ENCODE results near the gene ITGB2.

Gene ITGB2

DNA sequence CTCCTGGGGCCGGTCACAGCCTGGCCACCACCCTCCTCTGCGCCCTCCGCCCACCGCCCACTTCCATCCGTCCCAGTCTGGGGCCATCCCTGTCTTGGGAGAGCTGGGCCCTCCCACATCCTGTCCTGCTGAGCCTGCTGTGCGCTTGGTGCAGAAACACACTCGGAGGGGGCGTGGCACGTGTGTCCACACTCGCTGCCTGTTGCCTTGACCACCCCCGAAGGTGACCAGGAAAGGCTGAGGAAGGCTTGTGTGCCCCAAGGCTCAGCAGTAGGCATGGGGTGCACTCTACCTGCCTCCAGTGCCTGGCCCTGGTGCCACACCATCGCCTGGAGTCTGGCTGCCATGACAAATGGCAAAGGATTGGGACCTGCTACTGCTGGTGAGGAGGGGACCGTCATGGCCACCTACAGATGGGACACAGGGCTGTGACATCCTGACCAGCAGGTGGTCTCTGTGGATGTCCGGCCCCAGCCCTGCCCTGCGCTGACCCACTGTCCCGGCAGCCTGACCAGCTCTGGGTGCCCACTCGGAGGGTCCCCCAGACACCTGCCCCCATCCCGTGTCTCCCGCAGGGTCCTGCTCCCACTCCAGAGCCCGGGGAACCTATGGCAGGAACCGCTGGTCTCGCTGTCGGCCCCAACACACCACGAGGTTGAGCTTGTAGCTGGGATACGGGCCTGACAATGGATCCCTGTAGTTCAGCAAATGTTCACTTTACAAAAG, 24.0 kb downstream of the ITGB2 start:
- H3K36me3 Mint-ChIP-seq (ENCODE audit: insufficient read depth), result peaks cover 59% of the 10 kb centered on the region
- peak overlapping the region; percentile 13 for H3K27ac Mint-ChIP-seq (ENCODE audit: low read depth)
- H3K4me1 Mint-ChIP-seq, result peaks cover 18% of the 10 kb centered on the region

GRCh38 chr21:44895859-44896258, 24.8 kb downstream of the ITGB2 start:
- Mint-ChIP-seq H3K36me3 (ENCODE audit: insufficient read depth) (peaks cover 57% of the 10 kb centered on the region), H3K27ac (ENCODE audit: low read depth) (no peak overlapping the region)

More for the DNA sequence above, 24.0 kb downstream of the ITGB2 start:
- H3K9me3 Mint-ChIP-seq, result no peaks in the 10 kb centered on the region
- no peak for DNase-seq (ENCODE audit: low spot score in 2 of 2)
- H3K4me3 Mint-ChIP-seq, result no peak overlapping the region
- H3K27me3 Mint-ChIP-seq, result no peaks in the 10 kb centered on the region
- no peak for ATAC-seq (replicated peaks; ENCODE audit: extremely low read depth, poor library complexity, severe bottlenecking)

DNA sequence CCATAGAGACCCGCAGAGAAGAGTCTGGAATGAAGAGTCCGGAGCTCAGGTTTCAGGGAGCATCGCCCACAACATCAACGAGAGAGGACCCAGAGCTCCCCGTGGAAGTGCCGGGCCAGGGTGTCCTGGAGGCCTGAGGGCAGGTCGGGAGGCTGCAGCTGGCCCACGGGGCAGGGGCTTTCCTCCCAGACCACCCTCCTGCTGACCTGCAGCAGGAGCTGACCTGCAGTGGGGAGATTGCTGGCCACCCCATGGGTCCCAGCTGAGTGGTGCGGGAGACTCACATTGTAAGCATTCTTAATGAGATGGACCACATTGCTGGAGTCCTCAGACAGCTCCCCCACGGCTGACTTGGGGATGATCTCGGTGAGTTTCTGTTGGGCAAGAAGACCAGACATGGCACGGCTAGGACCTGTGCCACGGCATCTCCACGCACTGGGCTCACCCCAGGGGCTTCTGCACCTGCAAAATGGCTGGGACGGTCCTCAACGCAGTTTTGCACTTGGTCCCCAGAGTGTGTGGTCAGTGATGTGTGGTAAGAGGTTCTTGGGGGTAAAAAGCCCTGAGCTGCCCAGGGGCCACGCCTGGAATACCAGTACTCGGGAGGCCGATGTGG, 25.9 kb downstream of the ITGB2 start:
- Mint-ChIP-seq H3K36me3 (ENCODE audit: insufficient read depth) (peaks cover 60% of the 10 kb centered on the region), H3K4me1 (peaks cover 14% of the 10 kb centered on the region), H3K27ac (ENCODE audit: low read depth) (no peak overlapping the region), H3K27me3 (no peaks in the 10 kb centered on the region), H3K9me3 (no peaks in the 10 kb centered on the region), H3K4me3 (no peak overlapping the region)
- DNase-seq (ENCODE audit: low spot score in 2 of 2), result no peak
- ATAC-seq (replicated peaks; ENCODE audit: extremely low read depth, poor library complexity, severe bottlenecking), result no peak

More at GRCh38 chr21:44895859-44896258, 24.8 kb downstream of the ITGB2 start:
- Mint-ChIP-seq H3K27me3 (no peaks in the 10 kb centered on the region), H3K9me3 (no peaks in the 10 kb centered on the region), H3K4me3 (no peak overlapping the region), H3K4me1 (peaks cover 14% of the 10 kb centered on the region)
- DNase-seq (ENCODE audit: low spot score in 2 of 2) (no peak), ATAC-seq (replicated peaks; ENCODE audit: extremely low read depth, poor library complexity, severe bottlenecking) (no peak)

- no peaks in the 10 kb centered on the region for H3K27me3 Mint-ChIP-seq
- no peak for DNase-seq (ENCODE audit: low spot score in 2 of 2)
- H3K4me3 Mint-ChIP-seq, result no peak overlapping the region
- ATAC-seq (replicated peaks; ENCODE audit: extremely low read depth, poor library complexity, severe bottlenecking), result no peak
- peak overlapping the region; percentile 85 for H3K27ac Mint-ChIP-seq (ENCODE audit: low read depth)
- no peaks in the 10 kb centered on the region for H3K9me3 Mint-ChIP-seq
- H3K4me1 Mint-ChIP-seq, result peaks cover 14% of the 10 kb centered on the region
- H3K36me3 Mint-ChIP-seq (ENCODE audit: insufficient read depth), result peaks cover 59% of the 10 kb centered on the region
Measured at GRCh38 chr21:44893948-44894656, 26.6 kb downstream of the ITGB2 start.

GRCh38 chr21:44893278-44893556, 27.5 kb downstream of the ITGB2 start:
- no peak for ATAC-seq (replicated peaks; ENCODE audit: extremely low read depth, poor library complexity, severe bottlenecking)
- DNase-seq (ENCODE audit: low spot score in 2 of 2), result no peak
- peaks cover 55% of the 10 kb centered on the region for H3K36me3 Mint-ChIP-seq (ENCODE audit: insufficient read depth)
- peaks cover 14% of the 10 kb centered on the region for H3K4me1 Mint-ChIP-seq
- peak overlapping the region; percentile 85 for H3K27ac Mint-ChIP-seq (ENCODE audit: low read depth)
- no peaks in the 10 kb centered on the region for H3K9me3 Mint-ChIP-seq
- no peak overlapping the region for H3K4me3 Mint-ChIP-seq
- H3K27me3 Mint-ChIP-seq, result no peaks in the 10 kb centered on the region

DNA sequence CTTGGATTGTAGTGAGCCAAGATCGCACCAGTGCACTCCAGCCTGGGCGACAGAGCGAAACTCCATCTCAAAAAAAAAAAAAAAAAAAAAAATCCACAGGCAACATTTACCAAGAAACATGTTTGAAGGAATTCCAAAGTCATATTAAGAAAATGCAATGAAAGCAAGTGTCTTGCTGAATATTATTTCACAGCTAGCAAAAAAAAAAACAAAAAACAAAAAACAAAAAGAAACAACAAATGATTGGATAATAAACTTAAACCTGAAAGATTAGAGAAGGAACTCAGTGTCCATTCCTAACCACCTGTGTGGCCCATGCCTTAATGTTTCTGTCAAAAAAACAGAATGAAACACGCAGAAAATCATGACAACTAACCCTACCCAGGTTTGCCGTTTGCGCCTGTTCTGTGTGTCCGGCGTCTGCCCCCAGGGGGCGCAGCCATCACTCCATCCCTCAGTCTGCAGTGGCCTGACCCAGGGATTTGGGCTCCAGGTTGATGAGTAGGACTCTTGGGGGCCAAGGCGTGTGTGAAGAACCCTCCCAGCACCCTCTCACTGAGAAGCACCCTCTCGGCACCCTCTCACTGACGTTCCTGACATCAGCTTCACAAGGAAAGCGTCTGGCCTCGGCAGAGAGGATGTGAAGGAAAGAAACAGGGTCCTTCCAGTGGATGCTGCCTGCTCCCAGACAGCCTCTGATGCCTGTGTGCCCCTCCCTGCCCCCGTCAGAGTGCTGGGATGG, 28.0 kb downstream of the ITGB2 start:
- ATAC-seq (replicated peaks; ENCODE audit: extremely low read depth, poor library complexity, severe bottlenecking) (peak; percentile 82), DNase-seq (ENCODE audit: low spot score in 2 of 2) (peak; percentile 58 to 78)
- Mint-ChIP-seq H3K4me1 (peaks cover 14% of the 10 kb centered on the region), H3K4me3 (peak overlapping the region; percentile 42), H3K27ac (ENCODE audit: low read depth) (peak overlapping the region; percentile 85), H3K9me3 (no peaks in the 10 kb centered on the region), H3K27me3 (no peaks in the 10 kb centered on the region), H3K36me3 (ENCODE audit: insufficient read depth) (peaks cover 53% of the 10 kb centered on the region)

DNA sequence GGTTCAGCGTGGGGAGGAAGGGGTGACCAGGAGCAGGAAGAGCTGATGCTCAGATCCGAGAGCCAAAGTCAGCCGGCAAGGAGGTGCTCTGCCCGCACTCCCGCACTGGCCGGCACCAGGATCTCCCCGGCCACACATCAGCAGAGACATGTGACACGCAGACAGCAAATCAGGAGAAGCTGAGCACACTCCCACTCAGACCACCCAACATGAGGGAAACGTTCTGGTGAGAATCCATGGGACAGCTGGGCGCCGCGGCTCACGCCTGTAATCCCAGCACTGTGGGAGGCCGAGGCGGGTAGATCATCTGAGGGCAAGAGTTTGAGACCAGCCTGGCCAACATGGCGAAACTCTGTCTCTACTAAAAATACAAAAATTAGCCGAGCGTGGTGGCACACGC, 28.6 kb downstream of the ITGB2 start:
- Mint-ChIP-seq H3K4me3 (peak overlapping the region; percentile 42), H3K27me3 (no peaks in the 10 kb centered on the region), H3K4me1 (peaks cover 21% of the 10 kb centered on the region), H3K9me3 (no peaks in the 10 kb centered on the region), H3K36me3 (ENCODE audit: insufficient read depth) (peaks cover 52% of the 10 kb centered on the region), H3K27ac (ENCODE audit: low read depth) (peak overlapping the region; percentile 85)
- DNase-seq (ENCODE audit: low spot score in 2 of 2), result no peak
- no peak for ATAC-seq (replicated peaks; ENCODE audit: extremely low read depth, poor library complexity, severe bottlenecking)

DNA sequence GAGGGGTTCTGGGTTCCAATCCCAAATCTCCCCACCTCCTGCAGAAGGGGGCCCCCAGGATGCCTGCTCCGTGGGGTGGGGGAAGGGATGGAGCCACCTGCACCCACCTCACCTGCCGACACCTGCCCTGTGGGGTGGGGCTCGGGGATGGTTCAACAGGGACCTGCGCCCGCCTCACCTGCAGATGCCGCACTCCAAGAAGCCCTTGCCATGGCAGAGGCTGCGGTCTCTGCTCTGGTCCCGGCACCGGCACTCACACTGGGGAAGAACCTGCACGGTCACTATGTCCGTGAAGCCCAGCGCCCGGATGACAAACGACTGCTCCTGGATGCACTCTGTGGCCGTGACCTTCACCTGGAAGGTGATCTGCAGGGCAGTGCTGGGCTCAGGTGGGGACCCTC, 29.1 kb downstream of the ITGB2 start:
- DNase-seq (ENCODE audit: low spot score in 2 of 2) (no peak), ATAC-seq (replicated peaks; ENCODE audit: extremely low read depth, poor library complexity, severe bottlenecking) (no peak)
- Mint-ChIP-seq H3K4me3 (no peak overlapping the region), H3K36me3 (ENCODE audit: insufficient read depth) (peaks cover 56% of the 10 kb centered on the region), H3K9me3 (no peaks in the 10 kb centered on the region), H3K27me3 (no peaks in the 10 kb centered on the region), H3K4me1 (peaks cover 21% of the 10 kb centered on the region), H3K27ac (ENCODE audit: low read depth) (peak overlapping the region; percentile 85)

DNA sequence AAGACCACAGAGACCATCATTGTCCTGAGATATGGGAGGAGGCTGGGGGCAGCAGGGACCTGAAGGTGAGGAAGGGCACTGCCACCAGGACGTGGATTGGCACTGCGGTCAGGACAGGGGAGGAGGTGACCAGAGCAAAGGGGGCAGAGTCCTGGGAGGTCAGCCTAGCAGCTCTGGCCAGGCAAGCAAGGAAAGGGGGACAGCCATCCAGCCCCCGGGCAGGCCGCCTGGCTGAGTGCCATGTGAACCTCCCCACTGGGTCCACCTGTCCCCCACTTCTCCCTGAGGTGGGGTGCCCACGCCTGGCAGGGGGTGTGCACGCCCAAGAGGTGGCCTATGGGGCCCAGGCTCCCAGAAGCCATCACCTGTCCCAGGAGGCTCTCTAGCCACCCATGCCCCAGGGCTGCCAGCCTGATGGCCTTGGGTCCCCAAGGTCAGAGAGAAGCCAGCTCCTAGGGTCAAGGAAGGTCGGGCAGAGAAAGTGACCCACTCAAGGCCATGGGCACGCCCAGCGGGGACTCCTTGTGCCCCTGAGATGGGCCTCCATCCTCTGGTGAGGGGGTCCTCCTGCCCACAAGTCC, 29.6 kb downstream of the ITGB2 start:
- H3K27me3 Mint-ChIP-seq, result no peaks in the 10 kb centered on the region
- H3K4me3 Mint-ChIP-seq, result no peak overlapping the region
- DNase-seq (ENCODE audit: low spot score in 2 of 2), result no peak
- ATAC-seq (replicated peaks; ENCODE audit: extremely low read depth, poor library complexity, severe bottlenecking), result no peak
- H3K36me3 Mint-ChIP-seq (ENCODE audit: insufficient read depth), result peaks cover 56% of the 10 kb centered on the region
- H3K9me3 Mint-ChIP-seq, result no peaks in the 10 kb centered on the region
- no peak overlapping the region for H3K27ac Mint-ChIP-seq (ENCODE audit: low read depth)
- H3K4me1 Mint-ChIP-seq, result peaks cover 21% of the 10 kb centered on the region

DNA sequence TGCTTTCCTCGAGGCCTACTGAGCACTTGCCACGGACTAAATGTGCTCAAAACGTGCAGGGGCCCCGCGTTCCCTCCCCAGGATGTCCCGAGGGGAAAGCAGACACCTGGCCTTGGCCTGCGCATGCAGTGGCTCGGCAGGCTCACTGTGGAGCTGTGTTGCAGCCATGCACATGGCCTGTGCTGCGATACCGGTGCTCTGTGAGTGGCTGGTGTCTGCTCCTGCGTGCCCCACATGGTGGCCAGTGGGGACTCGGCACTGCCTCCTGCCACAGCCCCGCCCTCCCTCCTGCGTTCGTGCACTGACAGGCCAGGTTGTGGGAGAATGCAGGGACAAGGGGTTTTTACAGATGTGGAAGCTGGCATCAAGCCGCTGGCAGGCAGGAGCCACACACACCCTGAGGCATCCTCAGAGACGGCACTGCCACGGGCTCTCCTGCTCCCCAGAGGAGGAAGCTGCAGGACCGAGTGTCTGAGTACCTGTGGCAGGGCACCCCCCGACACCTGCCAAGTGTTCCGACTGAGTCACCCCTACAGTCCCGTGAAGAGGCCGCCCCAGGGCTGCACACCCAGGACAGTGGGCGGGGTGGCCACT, 30.3 kb downstream of the ITGB2 start:
- no peak for DNase-seq (ENCODE audit: low spot score in 2 of 2)
- ATAC-seq (replicated peaks; ENCODE audit: extremely low read depth, poor library complexity, severe bottlenecking), result no peak
- no peak overlapping the region for H3K27ac Mint-ChIP-seq (ENCODE audit: low read depth)
- peaks cover 21% of the 10 kb centered on the region for H3K4me1 Mint-ChIP-seq
- peaks cover 61% of the 10 kb centered on the region for H3K36me3 Mint-ChIP-seq (ENCODE audit: insufficient read depth)
- no peak overlapping the region for H3K4me3 Mint-ChIP-seq
- no peaks in the 10 kb centered on the region for H3K9me3 Mint-ChIP-seq
- no peaks in the 10 kb centered on the region for H3K27me3 Mint-ChIP-seq

DNA sequence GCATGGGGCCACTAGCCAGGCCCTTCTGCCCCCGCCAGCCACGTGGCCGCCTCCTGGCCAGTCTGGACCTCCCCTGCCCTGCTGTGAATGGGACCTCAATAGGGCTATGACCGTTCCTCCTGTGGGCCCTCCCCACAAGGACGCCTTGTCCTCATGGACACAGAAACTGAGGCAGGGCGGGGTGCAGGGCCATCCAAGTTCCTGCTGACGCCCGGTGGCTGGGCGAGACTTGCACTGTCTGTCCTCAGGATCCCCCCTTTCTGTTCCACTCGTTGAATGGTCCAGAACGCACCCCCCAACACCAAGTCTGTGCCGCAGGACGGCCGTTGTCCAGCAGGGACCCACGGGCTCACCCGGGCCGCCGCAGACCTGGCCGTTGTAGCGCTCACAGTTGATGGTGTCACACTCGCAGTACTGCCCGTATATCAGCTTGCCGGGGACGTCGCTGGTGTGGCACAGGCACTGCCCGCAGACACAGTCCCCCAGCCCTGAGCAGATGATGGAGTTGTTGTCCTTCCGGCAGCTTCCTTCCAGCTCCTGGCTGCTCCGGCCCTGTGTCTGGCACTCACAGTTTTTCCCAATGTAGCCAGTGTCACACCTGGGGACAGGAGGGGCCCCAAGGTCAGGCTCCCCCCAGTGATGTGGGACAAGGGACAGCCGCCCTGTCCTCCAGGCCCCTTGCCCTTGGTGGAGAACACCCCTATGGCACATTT, 30.9 kb downstream of the ITGB2 start:
- Mint-ChIP-seq H3K36me3 (ENCODE audit: insufficient read depth) (peaks cover 59% of the 10 kb centered on the region), H3K4me3 (no peak overlapping the region), H3K27ac (ENCODE audit: low read depth) (no peak overlapping the region), H3K27me3 (no peaks in the 10 kb centered on the region), H3K9me3 (no peaks in the 10 kb centered on the region), H3K4me1 (peaks cover 21% of the 10 kb centered on the region)
- DNase-seq (ENCODE audit: low spot score in 2 of 2) (no peak), ATAC-seq (replicated peaks; ENCODE audit: extremely low read depth, poor library complexity, severe bottlenecking) (no peak)

All from central memory CD8-positive, alpha-beta T cell (primary cell).